Measurements from ENCODE around the gene CTIF.

Gene CTIF

DNA sequence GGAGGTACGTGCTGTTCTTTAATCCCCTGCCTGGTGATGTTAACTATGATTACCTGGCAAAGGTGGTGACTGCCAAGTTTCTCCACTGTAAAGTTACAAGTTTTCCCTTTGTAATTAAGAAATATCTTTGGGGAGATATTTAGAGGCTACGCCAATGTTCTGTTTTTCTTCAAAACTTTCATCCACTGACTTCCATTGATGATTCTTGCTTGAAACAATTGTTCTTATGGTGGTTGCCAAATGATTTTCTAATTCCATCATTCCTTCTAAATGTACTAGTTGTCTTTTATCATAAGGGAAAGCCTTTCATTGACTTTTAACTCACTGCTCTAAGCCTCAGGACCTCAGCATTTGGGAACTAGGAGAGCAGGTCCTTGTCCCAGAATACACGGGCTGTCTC is 206.5 kb downstream of the CTIF start:
- DNase-seq (ENCODE audit: low read depth in 2 of 3, low spot score in 1 of 3) = no peak

DNA sequence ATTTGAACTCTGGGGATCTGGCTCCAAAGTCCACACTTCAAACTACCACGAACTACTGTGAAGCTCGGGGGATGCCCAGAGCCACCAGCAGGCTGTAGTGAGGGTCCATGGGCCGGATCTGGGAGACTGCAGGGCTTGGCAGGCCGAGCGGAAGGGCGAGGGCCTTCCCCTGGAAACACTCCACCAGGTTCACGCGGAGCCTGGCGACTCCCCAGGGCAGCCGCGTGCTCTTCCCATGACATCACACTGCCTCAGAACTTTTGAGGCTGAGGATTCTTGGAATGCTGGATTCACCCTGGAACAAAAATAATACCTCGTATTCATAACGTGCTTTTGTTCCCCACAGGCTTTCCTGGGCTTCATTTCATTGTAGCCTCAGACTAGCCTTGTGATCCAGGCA is 210.9 kb downstream of the CTIF start:
- no peak for DNase-seq (ENCODE audit: low read depth in 2 of 3, low spot score in 1 of 3)

DNA sequence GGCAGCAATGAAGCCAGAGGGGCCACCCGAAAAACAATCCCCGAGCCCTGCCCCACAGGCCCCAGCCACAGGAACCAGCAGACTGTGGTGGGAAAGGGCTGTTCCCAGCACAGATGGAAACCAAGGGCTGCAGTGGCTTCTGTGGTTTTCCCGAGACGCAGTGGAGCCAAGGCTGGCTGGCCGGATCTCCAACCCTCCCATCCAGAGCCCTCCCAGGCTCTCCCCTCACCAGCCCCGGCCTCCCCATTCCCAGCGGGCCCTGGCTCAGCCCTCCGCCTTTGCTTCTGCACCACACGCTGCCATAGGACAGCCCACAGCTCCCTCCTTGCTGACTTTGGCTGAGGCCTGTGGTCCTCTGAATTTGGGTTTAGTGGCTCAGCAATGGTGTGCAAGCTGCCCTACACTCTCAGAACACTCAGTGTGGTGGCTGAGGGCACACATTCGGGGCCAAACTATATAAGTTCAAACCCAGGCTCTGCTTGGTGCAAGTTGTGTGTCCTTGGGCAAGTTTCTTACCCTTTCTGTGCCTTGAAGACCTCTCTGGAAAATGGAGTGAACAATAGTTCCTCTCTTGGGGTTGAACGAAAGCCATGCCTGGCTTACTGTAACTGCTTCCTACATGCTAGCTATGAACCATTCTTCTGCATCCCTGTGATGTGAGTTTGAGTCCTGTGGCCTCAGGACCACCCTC is 211.8 kb downstream of the CTIF start:
- DNase-seq (ENCODE audit: low read depth in 2 of 3, low spot score in 1 of 3) = no peak

DNA sequence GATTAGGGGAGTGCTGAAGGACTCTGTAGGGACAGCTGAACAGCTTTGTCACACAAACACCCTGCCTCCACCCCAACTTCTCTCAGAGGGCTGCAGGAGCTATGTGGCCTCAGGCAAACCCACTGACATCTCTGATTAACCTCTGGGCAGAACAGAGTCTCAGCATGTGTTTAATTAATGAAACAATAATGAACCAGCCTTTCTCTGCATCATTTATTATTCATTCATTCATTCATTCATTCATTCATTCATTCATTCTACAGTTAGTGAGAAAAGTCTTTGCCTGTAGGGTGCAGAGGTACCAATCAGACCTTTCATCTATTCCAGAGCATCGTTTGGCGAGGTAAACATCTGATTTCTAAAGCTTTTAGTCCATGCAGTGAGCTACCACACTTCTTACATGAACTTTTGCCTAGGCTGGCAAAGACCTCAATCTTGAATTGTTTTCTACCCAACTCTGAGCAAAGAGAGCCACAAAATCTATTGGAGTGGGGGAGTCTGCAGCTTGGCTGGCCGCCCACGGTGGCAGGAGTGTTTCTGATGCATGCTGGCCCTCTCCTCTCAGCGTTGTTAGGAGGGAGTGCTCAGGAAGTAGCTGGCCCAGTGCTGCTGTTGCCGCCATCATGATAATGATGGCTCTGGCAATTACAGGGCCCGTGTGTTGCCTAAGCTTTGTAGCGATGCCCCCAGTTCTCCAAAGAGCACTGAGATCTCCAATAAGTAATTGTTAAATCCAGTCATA is 213.1 kb downstream of the CTIF start:
- no peak for DNase-seq (ENCODE audit: low read depth in 2 of 3, low spot score in 1 of 3)

- DNase-seq (ENCODE audit: low read depth in 2 of 3, low spot score in 1 of 3) = no peak
Measured at GRCh38 chr18:48752478-48752877, 213.6 kb downstream of the CTIF start.

DNA sequence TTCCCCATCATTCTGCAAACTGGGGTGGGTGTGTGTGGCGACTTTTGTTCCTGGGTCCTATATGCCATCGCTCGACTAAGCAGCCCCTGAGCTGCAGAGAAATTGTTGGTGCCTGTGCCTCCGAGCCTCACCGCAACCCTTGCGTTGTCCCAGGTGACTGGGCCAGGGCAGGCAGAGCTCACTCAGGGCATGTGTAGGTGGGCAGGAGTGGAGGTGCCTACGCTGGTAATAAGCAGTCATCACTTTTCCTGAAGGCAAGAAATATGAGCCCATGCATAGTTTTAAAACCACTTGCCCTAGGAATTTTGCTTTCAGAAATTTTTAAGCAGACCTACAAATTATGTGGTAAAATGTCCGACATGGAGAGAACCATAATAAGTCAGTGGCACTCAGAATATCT is 214.1 kb downstream of the CTIF start:
- DNase-seq (ENCODE audit: low read depth in 2 of 3, low spot score in 1 of 3) = no peak

GRCh38 chr18:48753691-48754090 is 214.9 kb downstream of the CTIF start:
- no peak for DNase-seq (ENCODE audit: low read depth in 2 of 3, low spot score in 1 of 3)

- no peak for DNase-seq (ENCODE audit: low read depth in 2 of 3, low spot score in 1 of 3)
Measured at GRCh38 chr18:48754559-48754958, 215.7 kb downstream of the CTIF start.

DNA sequence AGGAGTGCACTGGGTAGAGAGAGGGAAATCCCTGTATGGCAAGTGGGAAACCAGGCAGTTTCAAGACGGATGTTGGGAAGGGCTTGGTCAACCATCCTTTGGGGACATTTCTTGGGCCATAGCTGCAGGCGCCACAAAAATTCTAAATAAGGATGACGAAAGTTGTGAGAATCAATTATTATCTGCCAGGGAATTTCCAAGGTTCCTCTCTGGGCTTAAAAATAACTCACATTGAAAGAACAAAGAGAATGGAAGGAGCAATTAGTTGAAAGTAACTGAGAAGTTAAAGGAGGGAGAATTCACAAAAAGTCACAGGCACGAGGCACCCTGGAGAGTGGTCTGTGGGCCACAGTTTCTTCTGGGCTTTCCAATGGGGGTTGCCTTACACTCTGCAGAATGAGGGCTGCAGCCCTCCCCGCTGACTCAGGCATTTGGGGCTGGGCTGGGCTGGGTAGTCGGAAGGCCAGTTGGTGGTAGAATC is 216.2 kb downstream of the CTIF start:
- DNase-seq (ENCODE audit: low read depth in 2 of 3, low spot score in 1 of 3) = no peak

- DNase-seq (ENCODE audit: low read depth in 2 of 3, low spot score in 1 of 3) = no peak
Measured at GRCh38 chr18:48756511-48757226, 217.8 kb downstream of the CTIF start.

- no peak for DNase-seq (ENCODE audit: low read depth in 2 of 3, low spot score in 1 of 3)
Measured at GRCh38 chr18:48757367-48757766, 218.5 kb downstream of the CTIF start.

DNA sequence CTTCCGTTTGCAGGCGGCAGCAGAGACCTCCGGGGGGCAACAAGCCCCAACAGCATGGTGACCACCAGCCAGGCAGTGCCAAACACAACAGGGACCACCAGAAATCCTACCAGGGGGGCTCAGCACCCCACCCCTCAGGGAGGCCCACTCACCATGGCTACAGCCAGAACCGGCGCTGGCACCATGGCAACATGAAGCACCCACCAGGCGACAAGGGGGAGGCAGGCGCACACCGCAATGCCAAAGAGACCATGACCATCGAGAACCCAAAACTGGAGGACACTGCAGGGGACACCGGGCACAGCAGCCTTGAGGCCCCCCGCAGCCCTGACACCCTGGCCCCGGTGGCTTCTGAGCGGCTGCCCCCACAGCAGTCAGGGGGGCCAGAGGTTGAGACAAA is 219.1 kb downstream of the CTIF start:
- no peak for DNase-seq (ENCODE audit: low read depth in 2 of 3, low spot score in 1 of 3)

- DNase-seq (ENCODE audit: low read depth in 2 of 3, low spot score in 1 of 3) = no peak
Measured at GRCh38 chr18:48761582-48761981, 222.8 kb downstream of the CTIF start.

DNA sequence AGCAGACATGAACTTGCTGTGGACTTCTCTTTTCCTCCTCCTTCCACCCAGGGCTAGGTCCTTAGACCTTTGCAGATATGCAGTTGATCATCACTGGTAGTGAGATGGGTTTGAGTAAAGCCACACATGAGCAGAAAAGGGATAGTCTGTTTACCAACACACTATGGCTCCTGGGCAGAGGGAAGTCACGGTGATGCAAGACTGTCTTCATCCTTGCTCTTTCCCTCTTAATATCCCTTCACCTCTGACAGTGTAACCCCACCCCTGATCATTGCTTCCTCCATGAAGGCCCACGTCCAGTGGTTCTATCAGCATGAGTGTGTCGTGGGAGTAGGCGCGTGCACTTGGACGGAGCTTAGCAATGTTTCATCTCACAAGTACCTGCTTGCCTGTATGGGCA is 223.2 kb downstream of the CTIF start:
- DNase-seq (ENCODE audit: low read depth in 2 of 3, low spot score in 1 of 3) = no peak

DNA sequence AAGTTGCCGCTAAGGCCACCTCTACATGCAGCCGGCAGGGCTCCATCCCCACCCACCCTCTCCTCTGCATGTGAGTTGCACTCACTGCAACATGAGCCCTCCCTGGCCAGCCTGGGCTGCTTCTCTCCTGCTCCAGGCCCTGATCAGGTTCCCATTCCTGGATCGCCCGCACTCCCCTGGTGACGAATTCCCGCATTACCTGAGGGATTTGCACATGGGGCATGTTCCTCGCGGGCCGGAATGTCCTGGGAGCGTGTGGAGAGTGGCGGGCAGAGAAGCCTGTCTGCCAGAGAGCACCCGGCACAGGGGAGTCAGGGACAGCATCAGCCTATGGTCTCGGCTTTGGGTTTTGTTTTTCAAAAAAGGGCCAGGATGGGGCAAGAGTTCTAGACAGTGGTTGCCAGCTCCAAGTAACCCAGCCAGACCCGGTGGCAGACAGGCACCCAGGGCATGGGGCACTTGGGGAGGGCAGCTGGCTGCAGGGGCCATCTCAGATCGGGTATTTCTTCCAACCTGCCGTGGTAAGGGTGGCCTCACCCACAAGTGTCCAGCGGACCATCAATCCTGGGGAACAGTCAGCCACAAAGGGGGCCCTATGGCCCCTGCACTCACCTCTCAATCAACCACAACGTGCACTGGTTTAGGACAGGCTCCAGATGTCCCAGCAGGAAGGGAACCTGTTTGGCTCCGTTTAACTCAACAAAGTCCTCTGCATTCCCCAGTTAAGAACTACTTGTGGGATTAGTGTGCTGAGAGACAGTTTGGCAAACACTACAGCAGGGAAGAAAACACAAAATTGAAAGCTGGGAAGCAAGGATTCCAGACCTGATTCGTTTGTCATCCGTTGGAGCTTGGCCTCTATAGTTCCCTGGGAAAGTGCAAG is 224.2 kb downstream of the CTIF start:
- DNase-seq (ENCODE audit: low read depth in 2 of 3, low spot score in 1 of 3) = no peak

GRCh38 chr18:48763719-48764100 is 224.9 kb downstream of the CTIF start:
- DNase-seq (ENCODE audit: low read depth in 2 of 3, low spot score in 1 of 3) = no peak

GRCh38 chr18:48765053-48765452 is 226.2 kb downstream of the CTIF start:
- no peak for DNase-seq (ENCODE audit: low read depth in 2 of 3, low spot score in 1 of 3)

DNA sequence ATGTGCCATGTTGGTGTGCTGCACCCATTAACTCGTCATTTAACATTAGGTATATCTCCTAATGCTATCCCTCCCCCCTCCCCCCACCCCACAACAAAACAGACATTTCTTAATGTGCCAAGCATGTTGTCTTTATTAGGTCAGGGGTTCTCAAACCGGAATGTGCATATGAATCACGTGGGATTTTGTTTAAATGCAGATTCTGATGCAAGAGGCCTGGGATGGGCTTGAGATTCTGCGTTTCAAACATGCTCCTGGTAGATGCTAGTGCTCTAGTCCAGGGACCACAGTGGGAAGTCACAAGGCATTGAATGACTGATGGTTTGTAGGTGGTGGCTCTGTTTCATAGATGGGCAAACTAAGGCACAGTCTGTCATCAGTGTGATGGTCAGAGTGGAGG is 227.2 kb downstream of the CTIF start:
- DNase-seq (ENCODE audit: low read depth in 2 of 3, low spot score in 1 of 3) = no peak

DNA sequence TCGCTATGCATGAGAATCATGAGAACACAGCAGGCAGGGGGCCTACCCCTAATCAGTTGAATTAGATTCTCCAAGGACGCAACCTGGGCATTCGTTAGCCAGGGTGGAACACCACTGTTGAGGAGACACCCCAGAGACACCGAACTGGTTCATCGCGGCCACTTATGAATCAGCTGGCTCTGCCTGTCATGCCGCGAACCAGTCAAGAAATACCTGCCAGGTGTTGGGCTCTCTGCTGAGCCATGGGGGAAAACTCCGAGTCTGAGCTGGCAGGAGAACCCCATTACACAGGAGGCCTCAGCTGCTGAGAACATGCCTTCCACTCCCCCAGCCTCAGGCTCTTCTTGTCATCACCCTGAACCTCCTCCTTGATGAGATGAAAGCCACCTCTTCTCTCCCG is 227.7 kb downstream of the CTIF start:
- no peak for DNase-seq (ENCODE audit: low read depth in 2 of 3, low spot score in 1 of 3)

- DNase-seq (ENCODE audit: low read depth in 2 of 3, low spot score in 1 of 3) = no peak
Measured at GRCh38 chr18:48767090-48767690, 228.4 kb downstream of the CTIF start.

Data from stimulated activated CD4-positive, alpha-beta T cell treated with anti-CD3 and anti-CD28 coated beads, Interleukin-12 subunit alpha, Interleukin-12 subunit beta, amount 100 ng/mL, for 48 hours (primary cell).